Upper lobe of left lung (tissue), 6 donors: ENCODE measurements around the gene ANKS1A. TPM values are rescaled to one million over a fixed set of nuclear protein-coding genes. Genes with fewer than 3 reads are reported as not detected.

Experiments
- ATAC-seq, 2 donors: fragments of 200-7000 bp; cut with Tn5 transposase; one replicate each; pipeline ENCODE4 v1.9.1; 2022; ENCODE audit warnings: mild to moderate bottlenecking in 2 of 2, moderate library complexity in 2 of 2; ENCODE audit not compliant: low FRiP score in 2 of 2
- DNase-seq, 2 donors: peaks; one replicate each; pipeline ENCODE4 v3.0.0-alpha.2; 2019 to 2020
- H3K27ac ChIP-seq, 4 donors: fragments of 200-600 bp; sonication (generic); one replicate each; pipeline ENCODE4 v1.5.1; 2016 to 2019
- H3K27me3 ChIP-seq, 4 donors: fragments of 200-600 bp; sonication (generic); one replicate each; pipeline ENCODE4 v1.5.1; 2017 to 2019
- H3K36me3 ChIP-seq, 4 donors: fragments of 200-600 bp; sonication (generic); one replicate each; pipeline ENCODE4 v1.5.1; 2016 to 2019
- H3K4me1 ChIP-seq, 4 donors: fragments of 200-600 bp; sonication (generic); one replicate each; pipeline ENCODE4 v1.5.1; 2018 to 2019
- H3K4me3 ChIP-seq, 4 donors: fragments of 200-600 bp; sonication (generic); one replicate each; pipeline ENCODE4 v1.5.1; 2017 to 2019; ENCODE audit warnings: mild to moderate bottlenecking in 2 of 4, moderate library complexity in 1 of 4
- H3K9me3 ChIP-seq, 4 donors: fragments of 200-600 bp; sonication (generic); one replicate each; pipeline ENCODE4 v1.5.1; 2018 to 2019
- CTCF ChIP-seq, 6 experiments: fragments of 450-650 bp in 4 of 6; fragments of 200-600 bp in 2 of 6; sonication (generic) in 2 of 6; IDR thresholded peaks; one replicate each; pipeline ENCODE4 v1.5.1; 2016 to 2019; ENCODE audit warnings: antibody characterized with exemption in 6 of 6
- EP300 ChIP-seq, 4 donors: sonication (generic); formaldehyde crosslinking; IDR thresholded peaks; one replicate each; pipeline ENCODE4 v1.5.1; 2017; ENCODE audit warnings: antibody characterized with exemption in 4 of 4, control low read depth in 2 of 4
- POLR2A ChIP-seq, 4 donors: fragments of 450-650 bp; IDR thresholded peaks; one replicate each; pipeline ENCODE4 v1.5.1; 2016 to 2017; ENCODE audit warnings: antibody characterized with exemption in 4 of 4, mild to moderate bottlenecking in 2 of 4
- POLR2AphosphoS5 ChIP-seq, 2 donors: sonication (generic); formaldehyde crosslinking; IDR thresholded peaks; one replicate each; pipeline ENCODE4 v1.5.1; 2017; ENCODE audit warnings: antibody characterized with exemption in 2 of 2
- WGBS, 2 donors: methylation state at CpG; one replicate each; pipeline ENCODE4 v1.1.5; 2017 to 2018; 5-methylcytosine and 5-hydroxymethylcytosine counted together
- total RNA-seq, 6 donors: library from RNA; depleted of rRNA in 4 of 6; stranded (reverse); fragments of >200 nt in 4 of 6; gene quantifications; one replicate each; pipeline versions ENCODE4 v1.1.0 to v1.2.1, GENCODE V29; 2016 to 2021
- donor health status: DM: no; HTN: no; CAD: no; lungs with moderate emphysema.
- donor health status: DM: no; HTN: yes; CAD: no; lungs with severe emphysema.

ANKS1A gene
- total RNA-seq, 6 donors from 2014 or later: 47.2 to 85.3 (median 53.5) TPM

DNA sequence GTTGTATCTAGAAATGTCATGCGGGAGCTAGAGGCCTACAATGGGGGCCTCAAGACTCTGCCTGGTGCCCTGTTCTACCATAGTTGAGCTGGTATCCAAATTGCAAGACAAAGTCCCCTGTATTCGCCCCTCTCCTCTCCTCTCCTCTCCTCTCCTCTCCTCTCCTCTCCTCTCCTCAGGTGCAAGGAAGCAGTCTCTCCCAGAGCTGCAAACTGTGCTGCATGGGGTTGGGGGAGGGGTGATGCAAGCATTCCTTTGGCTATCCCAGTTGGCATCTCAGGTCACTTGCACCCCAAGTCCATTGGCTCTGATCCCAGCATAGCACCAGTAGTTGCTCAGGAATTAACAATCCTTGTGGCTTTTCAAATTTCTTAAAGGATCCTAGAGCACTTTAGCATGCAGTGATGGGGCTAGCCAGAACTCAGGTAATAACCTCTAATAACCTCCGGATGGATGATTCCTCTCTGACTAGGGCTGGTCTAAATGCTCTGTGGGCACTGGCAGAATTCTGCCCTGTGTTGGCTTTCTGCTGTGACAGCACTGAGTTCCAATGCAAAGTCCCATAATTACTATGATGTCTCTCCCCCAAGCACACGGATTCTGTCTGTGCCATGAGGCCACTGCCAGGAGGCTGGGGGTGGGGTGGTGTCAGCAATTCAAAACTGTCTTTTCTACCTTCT, 36.5 kb upstream of the ANKS1A start:
- Histone ChIP-seq H3K27me3 (no peaks in the 10 kb centered on the region), H3K36me3 (peaks cover 14 to 61% (median 23%) of the 10 kb centered on the region in 4 donors), H3K4me1 (no peaks in the 10 kb centered on the region), H3K9me3 (no peaks in the 10 kb centered on the region), H3K27ac (no peak overlapping the region), H3K4me3 (no peak overlapping the region)
- DNase-seq (no peak), ATAC-seq (no peak)
- TF ChIP-seq CTCF (IDR thresholded peaks at IDR 0.05) (no peak), POLR2A (IDR thresholded peaks at IDR 0.05) (no peak), POLR2AphosphoS5 (IDR thresholded peaks at IDR 0.05) (no peak), EP300 (IDR thresholded peaks at IDR 0.05) (no peak)
- WGBS, 2 donors: 79 to 91% methylated on average over 4 of the region's 4 CpGs

GRCh38 chr6:34855463-34855862, 33.6 kb upstream of the ANKS1A start:
- TF ChIP-seq POLR2A (IDR thresholded peaks at IDR 0.05): no peak
- no peak overlapping the region for H3K27ac ChIP-seq
- 86 to 91% methylated on average over 7 of the region's 7 CpGs for WGBS, 2 donors

DNA sequence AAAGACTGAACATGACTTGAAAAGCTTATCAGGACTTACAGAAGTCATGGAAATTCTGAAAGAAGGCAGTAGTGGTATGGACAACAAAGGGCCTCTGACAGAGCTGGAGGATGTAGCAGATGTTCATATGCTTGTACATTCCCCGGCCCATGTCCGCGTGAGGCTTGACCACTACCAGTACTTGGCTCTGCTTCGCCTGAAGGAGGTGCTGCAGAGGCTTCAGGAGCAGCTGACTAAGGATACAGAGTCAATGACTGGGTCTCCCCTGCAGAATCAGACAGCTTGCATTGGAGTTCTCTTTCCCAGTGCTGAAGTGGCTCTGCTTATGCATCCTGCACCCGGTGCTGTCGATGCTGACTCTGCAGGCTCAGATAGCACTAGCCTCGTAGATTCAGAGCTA, 30.4 kb upstream of the ANKS1A start:
- peaks cover 18 to 78% (median 49%) of the 10 kb centered on the region in 4 donors for H3K36me3 ChIP-seq
- H3K4me3 ChIP-seq: no peak overlapping the region
- WGBS, 2 donors: 93 to 94% methylated on average over 4 to 7 of the region's 7 CpGs

More at GRCh38 chr6:34855463-34855862, 33.6 kb upstream of the ANKS1A start:
- ATAC-seq (no peak), DNase-seq (no peak)
- H3K4me1 ChIP-seq: no peaks in the 10 kb centered on the region
- no peaks in the 10 kb centered on the region for H3K9me3 ChIP-seq
- H3K36me3 ChIP-seq: peaks cover 20 to 80% (median 47%) of the 10 kb centered on the region in 4 donors
- no peak overlapping the region for H3K4me3 ChIP-seq
- no peaks in the 10 kb centered on the region for H3K27me3 ChIP-seq

GRCh38 chr6:34859951-34860350, 29.1 kb upstream of the ANKS1A start:
- 69 to 76% methylated on average over 4 of the region's 4 CpGs for WGBS, 2 donors
- no peak for TF ChIP-seq CTCF (IDR thresholded peaks at IDR 0.05)
- TF ChIP-seq EP300 (IDR thresholded peaks at IDR 0.05): no peak
- TF ChIP-seq POLR2A (IDR thresholded peaks at IDR 0.05): no peak
- TF ChIP-seq POLR2AphosphoS5 (IDR thresholded peaks at IDR 0.05): no peak

More for the DNA sequence above, 30.4 kb upstream of the ANKS1A start:
- no peak for ATAC-seq
- no peak for TF ChIP-seq CTCF (IDR thresholded peaks at IDR 0.05)
- no peak for TF ChIP-seq EP300 (IDR thresholded peaks at IDR 0.05)
- TF ChIP-seq POLR2A (IDR thresholded peaks at IDR 0.05): no peak
- TF ChIP-seq POLR2AphosphoS5 (IDR thresholded peaks at IDR 0.05): no peak
- no peaks in the 10 kb centered on the region for H3K27me3 ChIP-seq
- no peaks in the 10 kb centered on the region for H3K9me3 ChIP-seq
- DNase-seq: no peak
- H3K4me1 ChIP-seq: no peaks in the 10 kb centered on the region
- H3K27ac ChIP-seq: no peak overlapping the region

GRCh38 chr6:34860776-34861175, 28.3 kb upstream of the ANKS1A start:
- no peaks in the 10 kb centered on the region for H3K9me3 ChIP-seq
- no peak overlapping the region for H3K4me3 ChIP-seq
- H3K27ac ChIP-seq: no peak overlapping the region
- WGBS, 2 donors: 67 to 77% methylated on average over 1 of the region's 1 CpG
- no peak for ATAC-seq
- H3K4me1 ChIP-seq: no peaks in the 10 kb centered on the region
- H3K36me3 ChIP-seq: peaks cover 18 to 74% (median 46%) of the 10 kb centered on the region in 4 donors
- no peak for DNase-seq
- TF ChIP-seq POLR2AphosphoS5 (IDR thresholded peaks at IDR 0.05) (no peak), POLR2A (IDR thresholded peaks at IDR 0.05) (no peak), CTCF (IDR thresholded peaks at IDR 0.05) (no peak), EP300 (IDR thresholded peaks at IDR 0.05) (no peak)
- no peaks in the 10 kb centered on the region for H3K27me3 ChIP-seq

More at GRCh38 chr6:34859951-34860350, 29.1 kb upstream of the ANKS1A start:
- no peak overlapping the region for H3K4me3 ChIP-seq
- no peak overlapping the region for H3K27ac ChIP-seq
- ATAC-seq (no peak), DNase-seq (no peak)
- H3K4me1 ChIP-seq: no peaks in the 10 kb centered on the region
- peaks cover 18 to 78% (median 49%) of the 10 kb centered on the region in 4 donors for H3K36me3 ChIP-seq
- H3K9me3 ChIP-seq: no peaks in the 10 kb centered on the region
- no peaks in the 10 kb centered on the region for H3K27me3 ChIP-seq
